Measurements from ENCODE around the gene RARS1.

Gene RARS1

GRCh38 chr5:168562279-168562678, 76.0 kb downstream of the RARS1 start:
- no peak for DNase-seq (ENCODE audit: low read depth)

DNA sequence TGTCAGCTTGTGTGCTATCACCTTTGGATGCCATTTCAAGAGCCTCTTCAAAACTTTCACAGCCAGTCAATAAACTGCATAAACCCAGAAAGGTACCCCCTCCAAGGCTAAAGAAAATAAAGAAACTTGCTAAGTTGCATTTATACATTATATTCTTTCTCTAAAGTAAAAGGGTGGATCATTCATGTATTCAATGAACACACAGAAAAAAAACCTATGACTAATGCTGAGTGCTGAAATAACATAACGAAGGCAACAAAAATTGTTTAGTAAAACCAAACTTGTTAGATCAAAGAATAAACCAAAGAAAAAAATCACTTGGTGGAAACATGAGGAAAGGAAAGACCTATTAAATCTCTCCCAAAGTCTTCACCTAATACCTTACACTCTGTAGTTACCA, 77.7 kb downstream of the RARS1 start:
- no peak for DNase-seq (ENCODE audit: low read depth)

- DNase-seq (ENCODE audit: low read depth) = no peak
Observed at GRCh38 chr5:168568738-168569137, 82.5 kb downstream of the RARS1 start.

Measured in activated T-cell treated with anti-CD3 and anti-CD28 coated beads for 48 hours (primary cell).